WERI-Rb-1 (cell line): ENCODE measurements around the gene MLN.

ENCODE experiments used
- DNase-seq: peaks from one replicate; pipeline ENCODE4 v3.0.0-alpha.2; 2020
- H3K27ac ChIP-seq: fragments of 250-450 bp; sonication (Bioruptor Pico); 2 replicates; pipeline ENCODE4 v1.5.1; 2020; ENCODE audit warnings: mild to moderate bottlenecking, moderate library complexity
- H3K27me3 ChIP-seq: fragments of 250-450 bp; sonication (Bioruptor Pico); 2 replicates; pipeline ENCODE4 v1.5.1; 2021; ENCODE audit warnings: mild to moderate bottlenecking, low read depth, moderate library complexity; ENCODE audit not compliant: insufficient read depth, severe bottlenecking
- H3K36me3 ChIP-seq: fragments of 250-450 bp; sonication (Bioruptor Pico); 2 replicates; pipeline ENCODE4 v1.5.1; 2020; ENCODE audit warnings: mild to moderate bottlenecking, moderate library complexity
- H3K4me3 ChIP-seq: 2 replicates; pipeline ENCODE4 v1.5.1; 2011; ENCODE audit warnings: low read depth, mild to moderate bottlenecking, control low read depth, low read length
- H3K9me3 ChIP-seq: fragments of 250-450 bp; sonication (Bioruptor Pico); 2 replicates; pipeline ENCODE4 v1.5.1; 2021; ENCODE audit warnings: mild to moderate bottlenecking, moderate library complexity; ENCODE audit not compliant: severe bottlenecking
- CTCF ChIP-seq: IDR thresholded peaks from 2 replicates; pipeline ENCODE4 v1.5.1; 2011; ENCODE audit warnings: low read depth, mild to moderate bottlenecking, control low read depth, inconsistent platforms, low read length

MLN gene

GRCh38 chr6:33820784-33821520 is 17.1 kb upstream of the MLN start:
- Histone ChIP-seq H3K4me3 (no peak overlapping the region), H3K27me3 (no peaks in the 10 kb centered on the region), H3K36me3 (no peaks in the 10 kb centered on the region), H3K27ac (0 out of 2 replicates have a peak overlapping the region, but pooled peaks have one; percentile 1), H3K9me3 (no peaks in the 10 kb centered on the region)
- TF ChIP-seq CTCF: no peak
- no peak for DNase-seq

- Histone ChIP-seq H3K27ac (no peak overlapping the region), H3K27me3 (no peaks in the 10 kb centered on the region), H3K36me3 (no peaks in the 10 kb centered on the region), H3K4me3 (no peak overlapping the region), H3K9me3 (no peaks in the 10 kb centered on the region)
- DNase-seq: peak; percentile 86
- TF ChIP-seq CTCF: peak; percentile 24; the same call in 1 of the 2 replicates
Measured at GRCh38 chr6:33820243-33820642, 16.4 kb upstream of the MLN start.

- H3K27ac ChIP-seq: no peak overlapping the region
- H3K4me3 ChIP-seq: no peak overlapping the region
- DNase-seq: no peak
- H3K9me3 ChIP-seq: no peaks in the 10 kb centered on the region
- TF ChIP-seq CTCF: no peak
- no peaks in the 10 kb centered on the region for H3K36me3 ChIP-seq
- no peaks in the 10 kb centered on the region for H3K27me3 ChIP-seq
Measured at GRCh38 chr6:33819021-33819420, 15.2 kb upstream of the MLN start.

GRCh38 chr6:33818293-33818692 is 14.5 kb upstream of the MLN start:
- no peak for TF ChIP-seq CTCF
- Histone ChIP-seq H3K27me3 (no peaks in the 10 kb centered on the region), H3K27ac (no peak overlapping the region), H3K4me3 (no peak overlapping the region), H3K9me3 (no peaks in the 10 kb centered on the region), H3K36me3 (no peaks in the 10 kb centered on the region)
- no peak for DNase-seq

- no peaks in the 10 kb centered on the region for H3K9me3 ChIP-seq
- no peaks in the 10 kb centered on the region for H3K27me3 ChIP-seq
- H3K27ac ChIP-seq: no peak overlapping the region; the same call in 1 of the 2 replicates
- DNase-seq: no peak
- H3K4me3 ChIP-seq: no peak overlapping the region
- TF ChIP-seq CTCF: no peak
- H3K36me3 ChIP-seq: no peaks in the 10 kb centered on the region
Measured at GRCh38 chr6:33817489-33817888, 13.7 kb upstream of the MLN start.

GRCh38 chr6:33816911-33817310 is 13.1 kb upstream of the MLN start:
- no peaks in the 10 kb centered on the region for H3K36me3 ChIP-seq
- H3K4me3 ChIP-seq: no peak overlapping the region
- no peak for TF ChIP-seq CTCF
- no peak for DNase-seq
- H3K27ac ChIP-seq: no peak overlapping the region; the same call in 1 of the 2 replicates
- H3K9me3 ChIP-seq: no peaks in the 10 kb centered on the region
- H3K27me3 ChIP-seq: no peaks in the 10 kb centered on the region
